AG04450 (cell line): ENCODE measurements around the gene RXFP1. TPM values are rescaled to one million over a fixed set of nuclear protein-coding genes. Genes with fewer than 3 reads are reported as not detected.

Experiments used
- CTCF ChIA-PET: fragments of 300-600, 350-600 bp; formaldehyde crosslinking; extraction: SDS; loops from one replicate; lab custom pipeline; 2022; ENCODE audit warnings: antibody characterized with exemption, inconsistent platforms; lab: Charles Lee
- POLR2A ChIA-PET: fragments of 350-600 bp; formaldehyde crosslinking; extraction: SDS; loops from one replicate; lab custom pipeline; 2021; ENCODE audit warnings: antibody characterized with exemption, inconsistent platforms; lab: Yijun Ruan, JAX
- DNase-seq: peaks from one replicate; pipeline ENCODE4 v3.0.0-alpha.2; 2011; ENCODE audit warnings: low read depth, low spot score
- H3K27ac ChIP-seq: one replicate; pipeline ENCODE4 v1.5.1; 2012; ENCODE audit warnings: low read depth, low read length, control low read depth
- H3K27me3 ChIP-seq: one replicate; pipeline ENCODE4 v1.6.0; 2012; ENCODE audit warnings: low read length; ENCODE audit not compliant: control insufficient read depth, insufficient read depth
- H3K4me3 ChIP-seq: 2 replicates; pipeline ENCODE4 v1.5.1; 2011; ENCODE audit warnings: mild to moderate bottlenecking, low read depth, low read length, control low read depth
- H3K9me3 ChIP-seq: 2 replicates; pipeline ENCODE4 v1.5.1; 2012; ENCODE audit warnings: low read length; ENCODE audit not compliant: control insufficient read depth, insufficient read depth
- CTCF ChIP-seq: IDR thresholded peaks from 2 replicates; pipeline ENCODE4 v1.5.1; 2011; ENCODE audit warnings: low read depth, low read length, control low read depth, inconsistent platforms
- polyA plus RNA-seq: library from polyadenylated mRNA; depleted of rRNA; stranded (reverse); fragments of >200 nt; gene quantifications from 2 replicates; pipeline ENCODE4 v1.2.3, GENCODE V29; 2011

RXFP1 gene
- polyA plus RNA-seq, 1 experiment: 0.02 TPM

GRCh38 chr4:158580064-158580463 lies 58.4 kb downstream of the RXFP1 start:
- Histone ChIP-seq H3K27ac (no peak overlapping the region), H3K27me3 (no peaks in the 10 kb centered on the region), H3K4me3 (no peak overlapping the region), H3K9me3 (no peaks in the 10 kb centered on the region)
- POLR2A ChIA-PET: no interaction called here
- DNase-seq: no peak
- CTCF ChIA-PET: interaction anchor here (0.6 to 1.2 kb wide), 3 partner anchors 320 to 325 kb away, joined by 3 to 4 read pairs (median 4); no protein-coding TSS in a partner anchor
- no peak for TF ChIP-seq CTCF

GRCh38 chr4:158581161-158581560 lies 59.5 kb downstream of the RXFP1 start:
- Histone ChIP-seq H3K27ac (no peak overlapping the region), H3K27me3 (no peaks in the 10 kb centered on the region), H3K4me3 (no peak overlapping the region), H3K9me3 (no peaks in the 10 kb centered on the region)
- no peak for TF ChIP-seq CTCF
- no peak for DNase-seq
- ChIA-PET CTCF (no interaction called here), POLR2A (no interaction called here)

GRCh38 chr4:158586881-158587280 lies 65.2 kb downstream of the RXFP1 start:
- DNase-seq: no peak
- no peak overlapping the region for H3K27ac ChIP-seq
- no peak for TF ChIP-seq CTCF
- no peaks in the 10 kb centered on the region for H3K9me3 ChIP-seq
- peaks cover 3% of the 10 kb centered on the region for H3K27me3 ChIP-seq
- no peak overlapping the region for H3K4me3 ChIP-seq
- ChIA-PET CTCF (interaction anchor here (1.2 to 1.5 kb wide), 3 partner anchors 9 to 332 kb away, joined by 3 read pairs; no protein-coding TSS in a partner anchor), POLR2A (no interaction called here)

- no peak for TF ChIP-seq CTCF
- H3K4me3 ChIP-seq: no peak overlapping the region
- no peaks in the 10 kb centered on the region for H3K9me3 ChIP-seq
- peaks cover 3% of the 10 kb centered on the region for H3K27me3 ChIP-seq
- no peak for DNase-seq
- ChIA-PET CTCF (no interaction called here), POLR2A (no interaction called here)
- no peak overlapping the region for H3K27ac ChIP-seq
These were observed 66.6 kb downstream of the RXFP1 start for GRCh38 chr4:158588285-158588684.

GRCh38 chr4:158588777-158589176 lies 67.1 kb downstream of the RXFP1 start:
- DNase-seq: no peak

More at GRCh38 chr4:158588777-158589176, 67.1 kb downstream of the RXFP1 start:
- CTCF ChIA-PET: no interaction called here
- no peaks in the 10 kb centered on the region for H3K9me3 ChIP-seq
- no peak overlapping the region for H3K27ac ChIP-seq
- TF ChIP-seq CTCF: no peak
- POLR2A ChIA-PET: no interaction called here
- peaks cover 3% of the 10 kb centered on the region for H3K27me3 ChIP-seq
- H3K4me3 ChIP-seq: no peak overlapping the region
